ENCODE results near the gene FAM114A1.
A peak's percentile ranks its signal among the peaks of the same experiment; 100 is the strongest.

FAM114A1 gene

GRCh38 chr4:38867478-38868058 is at the start of gene FAM114A1:
Gene FAM114A1, plus strand, starts transcription at chr4:38867806. Its CDS starts 10,273 bp downstream, at chr4:38878079.
- DNase-seq (ENCODE audit: insufficient read length, low spot score) (peak; percentile 48), FAIRE-seq (no peak)

GRCh38 chr4:38818441-38818976 is 49.1 kb upstream of the FAM114A1 start:
- no peak for DNase-seq (ENCODE audit: insufficient read length, low spot score)
- TF ChIP-seq CTCF (IDR thresholded peaks at IDR 0.05; ENCODE audit: insufficient read depth, missing control alignments): no peak
- no peak for FAIRE-seq

More at GRCh38 chr4:38867478-38868058, at the start of gene FAM114A1:
- no peak for TF ChIP-seq CTCF (IDR thresholded peaks at IDR 0.05; ENCODE audit: insufficient read depth, missing control alignments)

GRCh38 chr4:38819569-38819968 is 48.0 kb upstream of the FAM114A1 start:
- no peak for TF ChIP-seq CTCF (IDR thresholded peaks at IDR 0.05; ENCODE audit: insufficient read depth, missing control alignments)
- FAIRE-seq (no peak), DNase-seq (ENCODE audit: insufficient read length, low spot score) (no peak)

- FAIRE-seq (no peak), DNase-seq (ENCODE audit: insufficient read length, low spot score) (no peak)
- TF ChIP-seq CTCF (IDR thresholded peaks at IDR 0.05; ENCODE audit: insufficient read depth, missing control alignments): no peak
Measured at GRCh38 chr4:38820329-38821061, 47.1 kb upstream of the FAM114A1 start.

GRCh38 chr4:38821739-38822138 is 45.9 kb upstream of the FAM114A1 start:
- TF ChIP-seq CTCF (IDR thresholded peaks at IDR 0.05; ENCODE audit: insufficient read depth, missing control alignments): no peak
- FAIRE-seq (no peak), DNase-seq (ENCODE audit: insufficient read length, low spot score) (no peak)

- DNase-seq (ENCODE audit: insufficient read length, low spot score): no peak
- TF ChIP-seq CTCF (IDR thresholded peaks at IDR 0.05; ENCODE audit: insufficient read depth, missing control alignments): no peak
- FAIRE-seq: no peak
Measured at GRCh38 chr4:38822748-38823303, 44.8 kb upstream of the FAM114A1 start.
